H1 (cell line): Measurements from ENCODE around the gene FAM193A. TPM values are rescaled to one million over a fixed set of nuclear protein-coding genes. Genes with fewer than 3 reads are reported as not detected.

ENCODE experiments used
- CTCF ChIA-PET: fragments of 300-600 bp; sonication (Branson Sonifier 250); formaldehyde crosslinking; loops from one replicate; lab custom pipeline; 2021; ENCODE audit not compliant: partially characterized antibody; lab: Charles Lee
- POLR2A ChIA-PET: fragments of 300-600 bp; sonication (Branson Sonifier 250); formaldehyde crosslinking; loops from one replicate; lab custom pipeline; 2021; ENCODE audit warnings: inconsistent platforms; ENCODE audit not compliant: partially characterized antibody; lab: Charles Lee
- DNase-seq, 2 experiments: peaks; one replicate each; pipeline versions ENCODE4 v3.0.0 to v3.0.0-alpha.2; 2010 to 2022; ENCODE audit warnings: low spot score in 2 of 2, low read depth in 1 of 2, mixed read lengths in 1 of 2
- FAIRE-seq: peaks from 2 replicates; lab custom pipeline; 2011; peaks lifted over from hg19 to GRCh38; lab: Jason Lieb, UNC
- H2AFZ ChIP-seq: 2 replicates; pipeline ENCODE4 v1.8.1; 2012; ENCODE audit warnings: low read length, inconsistent platforms
- H2AK5ac ChIP-seq: 2 replicates; pipeline ENCODE4 v1.6.1; 2013; ENCODE audit warnings: low read depth, low read length
- H2BK120ac ChIP-seq: replicated peaks from 2 replicates; pipeline ENCODE3; 2013; ENCODE audit warnings: low read depth, low read length, inconsistent platforms
- H2BK12ac ChIP-seq: 2 replicates; pipeline ENCODE4 v1.6.1; 2013; ENCODE audit warnings: low read depth, low read length
- H2BK15ac ChIP-seq: 2 replicates; pipeline ENCODE4 v1.6.1; 2013; ENCODE audit warnings: low read length
- H2BK20ac ChIP-seq: 2 replicates; pipeline ENCODE4 v1.6.1; 2013; ENCODE audit warnings: low read length
- H2BK5ac ChIP-seq: 2 replicates; pipeline ENCODE4 v1.6.1; 2013; ENCODE audit warnings: low read depth, low read length
- H3K14ac ChIP-seq: 2 replicates; pipeline ENCODE4 v1.6.1; 2013; ENCODE audit warnings: inconsistent platforms; ENCODE audit not compliant: insufficient read length
- H3K18ac ChIP-seq: 2 replicates; pipeline ENCODE4 v1.6.1; 2013; ENCODE audit warnings: low read length; ENCODE audit errors: extremely low read depth
- H3K23ac ChIP-seq: 2 replicates; pipeline ENCODE4 v1.6.1; 2013; ENCODE audit warnings: inconsistent platforms; ENCODE audit not compliant: insufficient read length
- H3K23me2 ChIP-seq: 2 replicates; pipeline ENCODE4 v1.6.1; 2013; ENCODE audit warnings: low read depth, low read length
- H3K27ac ChIP-seq: 2 replicates; pipeline ENCODE4 v1.6.1; 2011; ENCODE audit warnings: low read depth, low read length, inconsistent platforms
- H3K27me3 ChIP-seq, 4 experiments: replicated peaks in 1 of 4; 1 replicate in 1 of 4; 2 replicates in 3 of 4; pipeline versions ENCODE4 v1.6.1 to v1.8.1; 2011 to 2013; ENCODE audit warnings: low read length in 3 of 4, mild to moderate bottlenecking in 3 of 4, inconsistent platforms in 2 of 4, mixed read lengths in 2 of 4, moderate library complexity in 1 of 4; ENCODE audit not compliant: control insufficient read depth in 3 of 4, insufficient read depth in 3 of 4; ENCODE audit errors: extremely low read depth in 1 of 4
- H3K36me3 ChIP-seq, 4 experiments: 2 replicates each; pipeline versions ENCODE4 v1.6.1 to v1.8.1; 2011 to 2013; ENCODE audit warnings: mild to moderate bottlenecking in 4 of 4, low read length in 3 of 4, moderate library complexity in 2 of 4, control low read depth in 1 of 4, inconsistent platforms in 1 of 4; ENCODE audit not compliant: insufficient read depth in 4 of 4, control insufficient read depth in 2 of 4
- H3K4ac ChIP-seq: replicated peaks from 2 replicates; pipeline ENCODE3; 2013; ENCODE audit warnings: low read length, low read depth, mixed read lengths, inconsistent platforms; ENCODE audit not compliant: insufficient read length
- H3K4me1 ChIP-seq, 4 experiments: replicated peaks in 1 of 4; 1 replicate in 1 of 4; 2 replicates in 3 of 4; pipeline versions ENCODE4 v1.6.1 to v1.8.1; 2011 to 2013; ENCODE audit warnings: low read length in 3 of 4, inconsistent platforms in 2 of 4, mixed read lengths in 1 of 4; ENCODE audit not compliant: insufficient read depth in 4 of 4, control insufficient read depth in 3 of 4
- H3K4me2 ChIP-seq, 2 experiments: 2 replicates each; pipeline versions ENCODE4 v1.6.1 to v1.8.1; 2011 to 2013; ENCODE audit warnings: low read depth in 2 of 2, low read length in 2 of 2, control low read depth in 1 of 2, inconsistent platforms in 1 of 2, mild to moderate bottlenecking in 1 of 2; ENCODE audit not compliant: insufficient read depth in 1 of 2
- H3K4me3 ChIP-seq, 4 experiments: fragments of 200-600, 300-600 bp in 1 of 4; sonication (generic), shearing (Covaris generic), sonication (Bioruptor Twin) in 1 of 4; 2 replicates each; pipeline versions ENCODE4 v1.5.1 to v1.8.1; 2011 to 2016; ENCODE audit warnings: low read length in 4 of 4, low read depth in 3 of 4, control low read depth in 2 of 4, inconsistent platforms in 2 of 4, mild to moderate bottlenecking in 2 of 4, mixed read lengths in 1 of 4, moderate library complexity in 1 of 4; ENCODE audit not compliant: insufficient read depth in 2 of 4; ENCODE audit errors: extremely low read depth in 1 of 4
- H3K56ac ChIP-seq: replicated peaks from 2 replicates; pipeline ENCODE3; 2013; ENCODE audit warnings: low read depth, mild to moderate bottlenecking, mixed read lengths, low read length, inconsistent platforms; ENCODE audit not compliant: insufficient read length
- H3K79me1 ChIP-seq: 2 replicates; pipeline ENCODE4 v1.6.1; 2013; ENCODE audit warnings: low read depth, low read length, control low read depth
- H3K79me2 ChIP-seq, 2 experiments: 2 replicates each; pipeline versions ENCODE4 v1.6.1 to v1.8.1; 2012 to 2013; ENCODE audit warnings: low read length in 2 of 2, mild to moderate bottlenecking in 2 of 2, inconsistent platforms in 1 of 2; ENCODE audit not compliant: insufficient read depth in 2 of 2, control insufficient read depth in 1 of 2
- H3K9ac ChIP-seq, 4 experiments: replicated peaks in 1 of 4; 1 replicate in 1 of 4; 2 replicates in 3 of 4; pipeline versions ENCODE4 v1.6.1 to v1.8.1; 2011 to 2013; ENCODE audit warnings: low read depth in 3 of 4, low read length in 3 of 4, control low read depth in 2 of 4, mild to moderate bottlenecking in 2 of 4, moderate library complexity in 2 of 4, inconsistent platforms in 1 of 4; ENCODE audit errors: extremely low read depth in 1 of 4
- H3K9me3 ChIP-seq, 2 experiments: 2 replicates each; pipeline versions ENCODE4 v1.6.1 to v1.8.1; 2012 to 2013; ENCODE audit warnings: mild to moderate bottlenecking in 2 of 2, moderate library complexity in 2 of 2, control low read depth in 1 of 2, inconsistent platforms in 1 of 2, low read depth in 1 of 2, low read length in 1 of 2, mixed read lengths in 1 of 2; ENCODE audit not compliant: insufficient read depth in 2 of 2
- H4K20me1 ChIP-seq, 2 experiments: replicated peaks in 1 of 2; 2 replicates each; pipeline versions ENCODE3 to v1.8.1; 2011 to 2013; ENCODE audit warnings: inconsistent platforms in 2 of 2, low read length in 2 of 2, mild to moderate bottlenecking in 1 of 2; ENCODE audit not compliant: insufficient read depth in 2 of 2, control insufficient read depth in 1 of 2
- H4K5ac ChIP-seq: 2 replicates; pipeline ENCODE4 v1.6.1; 2013; ENCODE audit warnings: low read length, low read depth, mixed read lengths, inconsistent platforms; ENCODE audit not compliant: insufficient read length
- H4K8ac ChIP-seq: 2 replicates; pipeline ENCODE4 v1.8.0; 2013; ENCODE audit warnings: mild to moderate bottlenecking, moderate library complexity, low read length, inconsistent platforms; ENCODE audit not compliant: insufficient read depth; ENCODE audit errors: extremely low read depth
- H4K91ac ChIP-seq: replicated peaks from 2 replicates; pipeline ENCODE3; 2013; ENCODE audit warnings: low read length, mixed read lengths, inconsistent platforms; ENCODE audit not compliant: insufficient read length
- CTBP2 ChIP-seq: IDR thresholded peaks from 2 replicates; pipeline ENCODE4 v1.7.0; 2011; ENCODE audit warnings: borderline replicate concordance, mild to moderate bottlenecking, moderate library complexity, mixed read lengths, low read length; ENCODE audit not compliant: insufficient read depth, insufficient read length
- MAFK ChIP-seq: IDR thresholded peaks from 2 replicates; pipeline ENCODE4 v1.6.1; 2012; ENCODE audit warnings: low read depth, mild to moderate bottlenecking, improper control_type of control experiment, low read length
- RBBP5 ChIP-seq: IDR thresholded peaks from 2 replicates; pipeline ENCODE4 v1.7.1; 2012; ENCODE audit warnings: low read depth, mild to moderate bottlenecking, inconsistent platforms, low read length, moderate library complexity, borderline replicate concordance
- SAP30 ChIP-seq: fragments of 300-600 bp; sonication (generic); IDR thresholded peaks from 2 replicates; pipeline ENCODE4 v1.7.1; 2012; ENCODE audit warnings: low read length, moderate library complexity, mild to moderate bottlenecking, inconsistent platforms; ENCODE audit not compliant: insufficient read depth, insufficient replicate concordance
- TCF12 ChIP-seq: IDR thresholded peaks from 2 replicates; pipeline ENCODE4 v1.6.1; 2011; ENCODE audit warnings: low read depth, mild to moderate bottlenecking, low read length
- WGBS, 2 experiments: shearing (Covaris generic) in 1 of 2; methylation state at CpG; one replicate each; pipeline versions ENCODE4 v1.1.6 to v1.1.7; 2013 to 2015; ENCODE audit warnings: low lambda C conversion rate in 2 of 2, mixed read lengths in 2 of 2, inconsistent platforms in 1 of 2, low coverage in 1 of 2, missing lambda C conversion rate in 1 of 2; ENCODE audit not compliant: insufficient replicate concordance in 2 of 2, insufficient coverage in 1 of 2, insufficient read length in 1 of 2; ENCODE audit errors: extremely low coverage in 1 of 2, missing lambda C conversion rate in 1 of 2; 5-methylcytosine and 5-hydroxymethylcytosine counted together
- polyA plus RNA-seq, 7 experiments: library from polyadenylated mRNA; depleted of rRNA in 3 of 7; stranded (reverse) in 5 of 7; unstranded in 2 of 7; fragments of >200 nt in 5 of 7; fragments of 200-250 nt in 2 of 7; gene quantifications; 1 replicate in 5 of 7; 2 replicates in 1 of 7; 4 replicates in 1 of 7; pipeline versions ENCODE4 v1.2.1 to v1.2.3, GENCODE V29; 2011 to 2013; ENCODE audit warnings: missing spikeins in 2 of 7, mixed read lengths in 2 of 7
- total RNA-seq: library from RNA; stranded (reverse); fragmentation: NEBNext Ultra II Directional; extraction: Animal tissue kit (Norgen Biotek cat#: 25700); gene quantifications from 2 replicates; pipeline ENCODE4 v1.2.1, GENCODE V29; 2021
- TF ChIP-seq, protein P1 (sequence below): IDR thresholded peaks from 2 replicates; pipeline ENCODE4 v1.6.1; 2012; ENCODE audit warnings: inconsistent platforms

The FAM193A gene
- total and polyA plus RNA-seq, 2 of the 8 experiments (the other 6 are each of a cell fraction or from before 2014, with no cell fraction given), result 8.7 to 26.2 TPM

DNA sequence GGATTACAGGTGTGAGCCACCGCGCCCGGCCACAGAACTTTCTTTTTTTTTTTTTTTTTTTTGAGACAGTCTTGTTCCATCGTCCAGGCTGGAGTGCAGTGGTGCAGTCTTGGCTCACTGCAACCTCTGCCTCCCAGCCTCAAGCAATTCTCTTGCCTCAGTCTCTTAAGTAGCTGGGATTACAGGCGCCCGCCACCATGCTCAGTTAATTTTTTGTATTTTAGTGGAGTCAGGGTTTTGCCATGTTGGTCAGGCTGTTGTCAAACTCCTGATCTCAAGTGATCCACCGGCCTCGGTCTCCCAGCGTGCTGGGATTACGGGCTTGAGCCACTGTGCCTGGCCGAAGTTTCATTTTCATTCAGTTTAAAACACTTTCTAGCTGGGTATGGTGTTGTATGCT lies 16.4 kb downstream of the FAM193A start:
- Histone ChIP-seq H3K9me3 (no peaks in the 10 kb centered on the region), H3K23me2 (no peaks in the 10 kb centered on the region; the same call in 1 of the 2 replicates), H3K4me3 (no peak overlapping the region), H3K79me2 (peaks cover 2 to 90% of the 10 kb centered on the region in 2 experiments; a peak in 3 of 4 replicates), H3K79me1 (no peaks in the 10 kb centered on the region; the same call in none of the 2 replicates), H4K5ac (no peak overlapping the region), H3K4ac (no peak overlapping the region), H3K4me1 (no peaks in the 10 kb centered on the region), H4K8ac (no peak overlapping the region), H3K18ac (no peak overlapping the region), H3K27me3 (no peaks in the 10 kb centered on the region), H2AK5ac (no peak overlapping the region), H4K20me1 (peaks cover 7 to 8% of the 10 kb centered on the region in 2 experiments), H2BK120ac (no peak overlapping the region), H3K23ac (no peak overlapping the region), H3K14ac (no peak overlapping the region), H2BK5ac (no peak overlapping the region), H3K36me3 (no peaks in the 10 kb centered on the region)
- DNase-seq (no peak), FAIRE-seq (no peak)
- POLR2A ChIA-PET, result no interaction called here
- 93% methylated on average over 5 of the region's 11 CpGs; no CpG with 5 or more reads in 1 of the 2 experiments for WGBS, 2 experiments
- CTCF ChIA-PET, result interaction anchor here (0.6 to 0.7 kb wide), 2 partner anchors 18 to 137 kb away, joined by 3 read pairs; no protein-coding TSS in a partner anchor
- TF ChIP-seq, protein P1, sequence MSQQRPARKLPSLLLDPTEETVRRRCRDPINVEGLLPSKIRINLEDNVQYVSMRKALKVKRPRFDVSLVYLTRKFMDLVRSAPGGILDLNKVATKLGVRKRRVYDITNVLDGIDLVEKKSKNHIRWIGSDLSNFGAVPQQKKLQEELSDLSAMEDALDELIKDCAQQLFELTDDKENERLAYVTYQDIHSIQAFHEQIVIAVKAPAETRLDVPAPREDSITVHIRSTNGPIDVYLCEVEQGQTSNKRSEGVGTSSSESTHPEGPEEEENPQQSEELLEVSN, result no peak
- TF ChIP-seq RBBP5 (no peak), MAFK (no peak), TCF12 (no peak), SAP30 (no peak), CTBP2 (no peak)
- TF ChIP-seq, all 59 proteins: peak for 0
- H3K56ac ChIP-seq, result no peak overlapping the region
- no peak overlapping the region for H4K91ac ChIP-seq
- H2BK15ac ChIP-seq, result no peak overlapping the region
- no peak overlapping the region; a peak in 1 of 7 replicates for H3K9ac ChIP-seq
- no peak overlapping the region for H2AFZ ChIP-seq
- no peak overlapping the region for H3K4me2 ChIP-seq
- H2BK12ac ChIP-seq, result no peak overlapping the region
- no peak overlapping the region for H2BK20ac ChIP-seq
- no peak overlapping the region for H3K27ac ChIP-seq
